H1 (cell line): ENCODE measurements around the gene SPATA13. TPM values are rescaled to one million over a fixed set of nuclear protein-coding genes. Genes with fewer than 3 reads are reported as not detected.

Experiments
- CTCF ChIA-PET: fragments of 300-600 bp; sonication (Branson Sonifier 250); formaldehyde crosslinking; loops from one replicate; lab custom pipeline; 2021; ENCODE audit not compliant: partially characterized antibody; lab: Charles Lee
- POLR2A ChIA-PET: fragments of 300-600 bp; sonication (Branson Sonifier 250); formaldehyde crosslinking; loops from one replicate; lab custom pipeline; 2021; ENCODE audit warnings: inconsistent platforms; ENCODE audit not compliant: partially characterized antibody; lab: Charles Lee
- DNase-seq, 2 experiments: peaks; one replicate each; pipeline versions ENCODE4 v3.0.0 to v3.0.0-alpha.2; 2010 to 2022; ENCODE audit warnings: low spot score in 2 of 2, low read depth in 1 of 2, mixed read lengths in 1 of 2
- FAIRE-seq: peaks from 2 replicates; lab custom pipeline; 2011; peaks lifted over from hg19 to GRCh38; lab: Jason Lieb, UNC
- H2AFZ ChIP-seq: 2 replicates; pipeline ENCODE4 v1.8.1; 2012; ENCODE audit warnings: low read length, inconsistent platforms
- H2AK5ac ChIP-seq: 2 replicates; pipeline ENCODE4 v1.6.1; 2013; ENCODE audit warnings: low read depth, low read length
- H2BK120ac ChIP-seq: replicated peaks from 2 replicates; pipeline ENCODE3; 2013; ENCODE audit warnings: low read depth, low read length, inconsistent platforms
- H2BK12ac ChIP-seq: 2 replicates; pipeline ENCODE4 v1.6.1; 2013; ENCODE audit warnings: low read depth, low read length
- H2BK15ac ChIP-seq: 2 replicates; pipeline ENCODE4 v1.6.1; 2013; ENCODE audit warnings: low read length
- H2BK20ac ChIP-seq: 2 replicates; pipeline ENCODE4 v1.6.1; 2013; ENCODE audit warnings: low read length
- H2BK5ac ChIP-seq: 2 replicates; pipeline ENCODE4 v1.6.1; 2013; ENCODE audit warnings: low read depth, low read length
- H3K14ac ChIP-seq: 2 replicates; pipeline ENCODE4 v1.6.1; 2013; ENCODE audit warnings: inconsistent platforms; ENCODE audit not compliant: insufficient read length
- H3K18ac ChIP-seq: 2 replicates; pipeline ENCODE4 v1.6.1; 2013; ENCODE audit warnings: low read length; ENCODE audit errors: extremely low read depth
- H3K23ac ChIP-seq: 2 replicates; pipeline ENCODE4 v1.6.1; 2013; ENCODE audit warnings: inconsistent platforms; ENCODE audit not compliant: insufficient read length
- H3K23me2 ChIP-seq: 2 replicates; pipeline ENCODE4 v1.6.1; 2013; ENCODE audit warnings: low read depth, low read length
- H3K27ac ChIP-seq: 2 replicates; pipeline ENCODE4 v1.6.1; 2011; ENCODE audit warnings: low read depth, low read length, inconsistent platforms
- H3K27me3 ChIP-seq, 4 experiments: replicated peaks in 1 of 4; 1 replicate in 1 of 4; 2 replicates in 3 of 4; pipeline versions ENCODE4 v1.6.1 to v1.8.1; 2011 to 2013; ENCODE audit warnings: low read length in 3 of 4, mild to moderate bottlenecking in 3 of 4, inconsistent platforms in 2 of 4, mixed read lengths in 2 of 4, moderate library complexity in 1 of 4; ENCODE audit not compliant: control insufficient read depth in 3 of 4, insufficient read depth in 3 of 4; ENCODE audit errors: extremely low read depth in 1 of 4
- H3K36me3 ChIP-seq, 4 experiments: 2 replicates each; pipeline versions ENCODE4 v1.6.1 to v1.8.1; 2011 to 2013; ENCODE audit warnings: mild to moderate bottlenecking in 4 of 4, low read length in 3 of 4, moderate library complexity in 2 of 4, control low read depth in 1 of 4, inconsistent platforms in 1 of 4; ENCODE audit not compliant: insufficient read depth in 4 of 4, control insufficient read depth in 2 of 4
- H3K4ac ChIP-seq: replicated peaks from 2 replicates; pipeline ENCODE3; 2013; ENCODE audit warnings: low read length, low read depth, mixed read lengths, inconsistent platforms; ENCODE audit not compliant: insufficient read length
- H3K4me1 ChIP-seq, 4 experiments: replicated peaks in 1 of 4; 1 replicate in 1 of 4; 2 replicates in 3 of 4; pipeline versions ENCODE4 v1.6.1 to v1.8.1; 2011 to 2013; ENCODE audit warnings: low read length in 3 of 4, inconsistent platforms in 2 of 4, mixed read lengths in 1 of 4; ENCODE audit not compliant: insufficient read depth in 4 of 4, control insufficient read depth in 3 of 4
- H3K4me2 ChIP-seq, 2 experiments: 2 replicates each; pipeline versions ENCODE4 v1.6.1 to v1.8.1; 2011 to 2013; ENCODE audit warnings: low read depth in 2 of 2, low read length in 2 of 2, control low read depth in 1 of 2, inconsistent platforms in 1 of 2, mild to moderate bottlenecking in 1 of 2; ENCODE audit not compliant: insufficient read depth in 1 of 2
- H3K4me3 ChIP-seq, 4 experiments: fragments of 200-600, 300-600 bp in 1 of 4; sonication (generic), shearing (Covaris generic), sonication (Bioruptor Twin) in 1 of 4; 2 replicates each; pipeline versions ENCODE4 v1.5.1 to v1.8.1; 2011 to 2016; ENCODE audit warnings: low read length in 4 of 4, low read depth in 3 of 4, control low read depth in 2 of 4, inconsistent platforms in 2 of 4, mild to moderate bottlenecking in 2 of 4, mixed read lengths in 1 of 4, moderate library complexity in 1 of 4; ENCODE audit not compliant: insufficient read depth in 2 of 4; ENCODE audit errors: extremely low read depth in 1 of 4
- H3K56ac ChIP-seq: replicated peaks from 2 replicates; pipeline ENCODE3; 2013; ENCODE audit warnings: low read depth, mild to moderate bottlenecking, mixed read lengths, low read length, inconsistent platforms; ENCODE audit not compliant: insufficient read length
- H3K79me1 ChIP-seq: 2 replicates; pipeline ENCODE4 v1.6.1; 2013; ENCODE audit warnings: low read depth, low read length, control low read depth
- H3K79me2 ChIP-seq, 2 experiments: 2 replicates each; pipeline versions ENCODE4 v1.6.1 to v1.8.1; 2012 to 2013; ENCODE audit warnings: low read length in 2 of 2, mild to moderate bottlenecking in 2 of 2, inconsistent platforms in 1 of 2; ENCODE audit not compliant: insufficient read depth in 2 of 2, control insufficient read depth in 1 of 2
- H3K9ac ChIP-seq, 4 experiments: replicated peaks in 1 of 4; 1 replicate in 1 of 4; 2 replicates in 3 of 4; pipeline versions ENCODE4 v1.6.1 to v1.8.1; 2011 to 2013; ENCODE audit warnings: low read depth in 3 of 4, low read length in 3 of 4, control low read depth in 2 of 4, mild to moderate bottlenecking in 2 of 4, moderate library complexity in 2 of 4, inconsistent platforms in 1 of 4; ENCODE audit errors: extremely low read depth in 1 of 4
- H3K9me3 ChIP-seq, 2 experiments: 2 replicates each; pipeline versions ENCODE4 v1.6.1 to v1.8.1; 2012 to 2013; ENCODE audit warnings: mild to moderate bottlenecking in 2 of 2, moderate library complexity in 2 of 2, control low read depth in 1 of 2, inconsistent platforms in 1 of 2, low read depth in 1 of 2, low read length in 1 of 2, mixed read lengths in 1 of 2; ENCODE audit not compliant: insufficient read depth in 2 of 2
- H4K20me1 ChIP-seq, 2 experiments: replicated peaks in 1 of 2; 2 replicates each; pipeline versions ENCODE3 to v1.8.1; 2011 to 2013; ENCODE audit warnings: inconsistent platforms in 2 of 2, low read length in 2 of 2, mild to moderate bottlenecking in 1 of 2; ENCODE audit not compliant: insufficient read depth in 2 of 2, control insufficient read depth in 1 of 2
- H4K5ac ChIP-seq: 2 replicates; pipeline ENCODE4 v1.6.1; 2013; ENCODE audit warnings: low read length, low read depth, mixed read lengths, inconsistent platforms; ENCODE audit not compliant: insufficient read length
- H4K8ac ChIP-seq: 2 replicates; pipeline ENCODE4 v1.8.0; 2013; ENCODE audit warnings: mild to moderate bottlenecking, moderate library complexity, low read length, inconsistent platforms; ENCODE audit not compliant: insufficient read depth; ENCODE audit errors: extremely low read depth
- H4K91ac ChIP-seq: replicated peaks from 2 replicates; pipeline ENCODE3; 2013; ENCODE audit warnings: low read length, mixed read lengths, inconsistent platforms; ENCODE audit not compliant: insufficient read length
- CBX8 ChIP-seq: fragments of 300-800, 300-1000 bp; sonication (generic); IDR thresholded peaks from 2 replicates; pipeline ENCODE4 v1.7.1; 2016; ENCODE audit warnings: low read depth, low read length, borderline replicate concordance
- EZH2 ChIP-seq: fragments of 200-600 bp; sonication (generic); IDR thresholded peaks from 2 replicates; pipeline ENCODE4 v1.7.1; 2012; ENCODE audit warnings: low read depth, mild to moderate bottlenecking, moderate library complexity, low read length, inconsistent platforms; ENCODE audit not compliant: severe bottlenecking
- KDM4A ChIP-seq: IDR thresholded peaks from one replicate; pipeline ENCODE4 v1.7.1; 2012; ENCODE audit warnings: low read depth, mild to moderate bottlenecking, moderate library complexity, low read length, inconsistent platforms; ENCODE audit not compliant: severe bottlenecking
- KDM5A ChIP-seq: fragments of 200-600 bp; IDR thresholded peaks from 2 replicates; pipeline ENCODE4 v1.7.1; 2012; ENCODE audit warnings: mild to moderate bottlenecking, low read length, inconsistent platforms, mixed read lengths
- POLR2A ChIP-seq, 2 experiments: IDR thresholded peaks; 1 replicate in 1 of 2; 2 replicates in 1 of 2; pipeline ENCODE4 v1.6.1; 2011; ENCODE audit warnings: low read depth in 2 of 2, low read length in 2 of 2, mild to moderate bottlenecking in 2 of 2; ENCODE audit errors: control extremely low read depth in 1 of 2
- RAD21 ChIP-seq, 2 experiments: IDR thresholded peaks in 1 of 2; conservative IDR thresholded peaks in 1 of 2; 2 replicates each; pipeline ENCODE4 v1.6.1; 2011; ENCODE audit warnings: low read depth in 2 of 2, low read length in 2 of 2, improper control_type of control experiment in 1 of 2, inconsistent platforms in 1 of 2, mild to moderate bottlenecking in 1 of 2, moderate library complexity in 1 of 2
- RFX5 ChIP-seq: IDR thresholded peaks from 2 replicates; pipeline ENCODE4 v1.6.1; 2011; ENCODE audit warnings: low read depth, low read length, improper control_type of control experiment, borderline replicate concordance
- SIN3A ChIP-seq, 2 experiments: IDR thresholded peaks in 1 of 2; conservative IDR thresholded peaks in 1 of 2; 2 replicates each; pipeline ENCODE4 v1.6.1; 2011 to 2012; ENCODE audit warnings: low read length in 2 of 2, improper control_type of control experiment in 1 of 2, low read depth in 1 of 2, mild to moderate bottlenecking in 1 of 2
- SP1 ChIP-seq: IDR thresholded peaks from 2 replicates; pipeline ENCODE4 v1.6.1; 2011; ENCODE audit warnings: low read depth, low read length
- SRF ChIP-seq: IDR thresholded peaks from 2 replicates; pipeline ENCODE4 v1.6.1; 2011; ENCODE audit warnings: mild to moderate bottlenecking, low read depth, low read length, moderate library complexity
- SUZ12 ChIP-seq: fragments of 200-600 bp; sonication (generic); IDR thresholded peaks from 2 replicates; pipeline ENCODE4 v1.6.1; 2012; ENCODE audit warnings: mild to moderate bottlenecking, inconsistent platforms, low read length, moderate library complexity, mixed read lengths
- TCF12 ChIP-seq: IDR thresholded peaks from 2 replicates; pipeline ENCODE4 v1.6.1; 2011; ENCODE audit warnings: low read depth, mild to moderate bottlenecking, low read length
- WGBS, 2 experiments: shearing (Covaris generic) in 1 of 2; methylation state at CpG; one replicate each; pipeline versions ENCODE4 v1.1.6 to v1.1.7; 2013 to 2015; ENCODE audit warnings: low lambda C conversion rate in 2 of 2, mixed read lengths in 2 of 2, inconsistent platforms in 1 of 2, low coverage in 1 of 2, missing lambda C conversion rate in 1 of 2; ENCODE audit not compliant: insufficient replicate concordance in 2 of 2, insufficient coverage in 1 of 2, insufficient read length in 1 of 2; ENCODE audit errors: extremely low coverage in 1 of 2, missing lambda C conversion rate in 1 of 2; 5-methylcytosine and 5-hydroxymethylcytosine counted together
- polyA plus RNA-seq, 7 experiments: library from polyadenylated mRNA; depleted of rRNA in 3 of 7; stranded (reverse) in 5 of 7; unstranded in 2 of 7; fragments of >200 nt in 5 of 7; fragments of 200-250 nt in 2 of 7; gene quantifications; 1 replicate in 5 of 7; 2 replicates in 1 of 7; 4 replicates in 1 of 7; pipeline versions ENCODE4 v1.2.1 to v1.2.3, GENCODE V29; 2011 to 2013; ENCODE audit warnings: missing spikeins in 2 of 7, mixed read lengths in 2 of 7
- total RNA-seq: library from RNA; stranded (reverse); fragmentation: NEBNext Ultra II Directional; extraction: Animal tissue kit (Norgen Biotek cat#: 25700); gene quantifications from 2 replicates; pipeline ENCODE4 v1.2.1, GENCODE V29; 2021
- TF ChIP-seq, protein P1 (sequence below): IDR thresholded peaks from 2 replicates; pipeline ENCODE4 v1.6.1; 2011; ENCODE audit warnings: low read length, improper control_type of control experiment

SPATA13 gene
- total and polyA plus RNA-seq, 2 of the 8 experiments (the other 6 are each of a cell fraction or from before 2014, with no cell fraction given): 12.6 to 30.9 TPM

GRCh38 chr13:24225930-24226329, 65.4 kb downstream of the SPATA13 start:
- Histone ChIP-seq H3K4me1 (peaks cover 0 to 10% (median 0%) of the 10 kb centered on the region in 4 experiments; a peak in 1 of 7 replicates), H3K27ac (no peak overlapping the region), H3K4me2 (no peak overlapping the region), H4K5ac (no peak overlapping the region), H3K27me3 (no peaks in the 10 kb centered on the region), H2AK5ac (no peak overlapping the region), H3K79me1 (peaks cover 10% of the 10 kb centered on the region), H3K9ac (no peak overlapping the region), H3K9me3 (no peaks in the 10 kb centered on the region), H3K56ac (no peak overlapping the region), H3K14ac (no peak overlapping the region), H4K91ac (no peak overlapping the region), H2BK20ac (no peak overlapping the region), H3K4me3 (no peak overlapping the region), H3K4ac (no peak overlapping the region), H3K79me2 (peaks cover 0 to 35% of the 10 kb centered on the region in 2 experiments; a peak in 2 of 4 replicates), H3K36me3 (0 out of 8 replicates have a peak, but pooled peaks cover 0 to 7% (median 1%) of the 10 kb centered on the region in 4 experiments), H2BK5ac (no peak overlapping the region), H4K20me1 (peaks cover 0 to 7% of the 10 kb centered on the region in 2 experiments), H3K18ac (no peak overlapping the region), H2BK120ac (no peak overlapping the region), H2BK12ac (no peak overlapping the region), H2AFZ (no peak overlapping the region), H3K23me2 (no peaks in the 10 kb centered on the region), H2BK15ac (no peak overlapping the region), H3K23ac (no peak overlapping the region), H4K8ac (no peak overlapping the region)
- ChIA-PET POLR2A (interaction anchor here (0.7 kb wide), 1 partner anchor 21 kb away, joined by 3 read pairs; no protein-coding TSS in a partner anchor), CTCF (interaction anchor here (1.4 to 7.1 kb wide), 4 partner anchors 10 to 242 kb away, joined by 3 to 58 read pairs (median 4); no protein-coding TSS in a partner anchor)
- DNase-seq (no peak), FAIRE-seq (no peak)
- 90% methylated on average over 7 of the region's 7 CpGs; no CpG with 5 or more reads in 1 of the 2 experiments for WGBS, 2 experiments
- TF ChIP-seq SIN3A (conservative IDR thresholded peaks at IDR 0.05 in 1 of 2, IDR thresholded peaks at IDR 0.05 in 1 of 2; ENCODE audit: low read depth in 1 of 2, low read length in 2 of 2): no peak
- TF ChIP-seq, protein P1, sequence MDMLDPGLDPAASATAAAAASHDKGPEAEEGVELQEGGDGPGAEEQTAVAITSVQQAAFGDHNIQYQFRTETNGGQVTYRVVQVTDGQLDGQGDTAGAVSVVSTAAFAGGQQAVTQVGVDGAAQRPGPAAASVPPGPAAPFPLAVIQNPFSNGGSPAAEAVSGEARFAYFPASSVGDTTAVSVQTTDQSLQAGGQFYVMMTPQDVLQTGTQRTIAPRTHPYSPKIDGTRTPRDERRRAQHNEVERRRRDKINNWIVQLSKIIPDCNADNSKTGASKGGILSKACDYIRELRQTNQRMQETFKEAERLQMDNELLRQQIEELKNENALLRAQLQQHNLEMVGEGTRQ: no peak
- TF ChIP-seq POLR2A (IDR thresholded peaks at IDR 0.05; ENCODE audit: control extremely low read depth in 1 of 2, low read depth in 2 of 2, low read length in 2 of 2): no peak
- no peak for TF ChIP-seq SP1
- no peak for TF ChIP-seq RAD21 (IDR thresholded peaks at IDR 0.05 in 1 of 2, conservative IDR thresholded peaks at IDR 0.05 in 1 of 2; ENCODE audit: low read depth in 2 of 2, low read length in 2 of 2)
- no peak for TF ChIP-seq CBX8
- no peak for TF ChIP-seq SUZ12
- no peak for TF ChIP-seq KDM4A
- TF ChIP-seq EZH2: no peak
- TF ChIP-seq KDM5A: no peak
- TF ChIP-seq TCF12: no peak
- no peak for TF ChIP-seq SRF
- no peak for TF ChIP-seq RFX5
